Skeletal muscle satellite cell (primary cell): ENCODE data around the gene EPS8.

Experiments
- H3K27me3 ChIP-seq: 2 replicates; pipeline ENCODE4 v1.7.0; 2013; ENCODE audit warnings: low read length; ENCODE audit not compliant: control insufficient read depth, insufficient read depth
- H3K36me3 ChIP-seq: 2 replicates; pipeline ENCODE4 v1.7.0; 2013; ENCODE audit warnings: mild to moderate bottlenecking, control low read depth, low read length; ENCODE audit not compliant: insufficient read depth
- H3K4me1 ChIP-seq: 2 replicates; pipeline ENCODE4 v1.7.0; 2013; ENCODE audit warnings: low read length; ENCODE audit not compliant: control insufficient read depth, insufficient read depth
- H3K4me2 ChIP-seq: 2 replicates; pipeline ENCODE4 v1.7.0; 2013; ENCODE audit warnings: mild to moderate bottlenecking, low read length
- H3K4me3 ChIP-seq: 2 replicates; pipeline ENCODE4 v1.7.0; 2013; ENCODE audit warnings: low read length
- H3K9ac ChIP-seq: 2 replicates; pipeline ENCODE4 v1.7.0; 2013; ENCODE audit warnings: mild to moderate bottlenecking, low read depth, low read length, moderate library complexity
- H3K9me3 ChIP-seq: replicated peaks from 2 replicates; pipeline ENCODE4 v1.7.0; 2013; ENCODE audit warnings: mild to moderate bottlenecking, control low read depth, low read length

The EPS8 gene

GRCh38 chr12:15701206-15701605 lies 88.0 kb downstream of the EPS8 start:
- H3K4me3 ChIP-seq, result peak overlapping the region; percentile 32

GRCh38 chr12:15700595-15700994 lies 88.6 kb downstream of the EPS8 start:
- H3K27me3 ChIP-seq, result no peaks in the 10 kb centered on the region
- peaks cover 74% of the 10 kb centered on the region for H3K4me1 ChIP-seq
- H3K9me3 ChIP-seq, result no peaks in the 10 kb centered on the region
- H3K4me3 ChIP-seq, result peak overlapping the region; percentile 20
- peak overlapping the region; percentile 71 for H3K4me2 ChIP-seq
- peaks cover 31% of the 10 kb centered on the region for H3K36me3 ChIP-seq
- peak overlapping the region; percentile 75 for H3K9ac ChIP-seq

More at GRCh38 chr12:15701206-15701605, 88.0 kb downstream of the EPS8 start:
- Histone ChIP-seq H3K4me2 (peak overlapping the region; percentile 71), H3K9me3 (no peaks in the 10 kb centered on the region), H3K4me1 (peaks cover 80% of the 10 kb centered on the region), H3K9ac (peak overlapping the region; percentile 75), H3K36me3 (peaks cover 31% of the 10 kb centered on the region), H3K27me3 (no peaks in the 10 kb centered on the region)

DNA sequence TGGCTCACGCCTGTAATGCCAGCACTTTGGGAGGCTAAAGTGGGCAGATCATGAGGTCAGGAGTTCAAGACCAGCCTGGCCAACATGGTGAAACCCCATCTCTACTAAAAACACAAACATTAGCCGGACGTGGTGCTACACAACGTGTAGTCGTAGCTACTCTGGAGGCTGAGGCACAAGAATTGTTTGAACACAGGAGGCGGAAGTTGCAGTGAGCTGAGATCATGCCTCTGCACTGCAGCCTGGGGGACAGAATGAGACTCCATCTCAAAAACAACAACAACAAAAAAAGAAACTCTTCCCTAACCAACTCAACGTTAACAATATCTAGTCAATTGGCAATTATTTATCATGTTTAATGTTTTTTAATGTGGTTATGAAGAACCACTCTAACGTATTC lies 89.3 kb downstream of the EPS8 start:
- Histone ChIP-seq H3K4me1 (peaks cover 67% of the 10 kb centered on the region), H3K4me2 (peak overlapping the region; percentile 37), H3K9me3 (no peaks in the 10 kb centered on the region), H3K36me3 (peaks cover 29% of the 10 kb centered on the region), H3K9ac (peak overlapping the region; percentile 69), H3K4me3 (peak overlapping the region; percentile 20), H3K27me3 (no peaks in the 10 kb centered on the region)

DNA sequence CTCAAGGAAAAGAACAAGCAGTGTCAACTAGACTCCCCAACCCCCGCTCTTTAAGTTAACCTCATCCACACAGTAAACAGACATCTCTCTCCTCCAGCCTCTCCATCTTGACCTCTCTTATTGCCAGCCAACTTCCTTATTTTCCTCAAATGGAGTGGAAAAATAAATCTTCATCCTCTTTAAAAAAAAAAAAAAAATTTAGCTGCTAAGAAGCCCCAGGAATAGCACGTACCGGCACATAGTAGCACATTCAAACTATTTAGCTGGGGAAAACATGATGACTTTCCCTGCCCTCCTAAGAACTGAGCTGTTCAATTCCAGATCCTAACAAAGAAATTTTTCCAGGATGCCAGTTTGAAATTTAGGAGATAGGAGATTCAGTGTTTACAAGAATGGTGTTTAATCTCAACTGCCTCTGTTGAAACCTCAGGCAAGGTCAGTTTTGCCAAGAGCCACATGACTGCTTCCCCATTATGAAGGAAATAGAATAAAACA lies 90.8 kb downstream of the EPS8 start:
- H3K4me2 ChIP-seq, result no peak overlapping the region
- H3K9ac ChIP-seq, result peak overlapping the region; percentile 3
- H3K27me3 ChIP-seq, result no peaks in the 10 kb centered on the region
- peaks cover 16% of the 10 kb centered on the region for H3K36me3 ChIP-seq
- no peaks in the 10 kb centered on the region for H3K9me3 ChIP-seq
- no peak overlapping the region for H3K4me3 ChIP-seq
- peaks cover 63% of the 10 kb centered on the region for H3K4me1 ChIP-seq

DNA sequence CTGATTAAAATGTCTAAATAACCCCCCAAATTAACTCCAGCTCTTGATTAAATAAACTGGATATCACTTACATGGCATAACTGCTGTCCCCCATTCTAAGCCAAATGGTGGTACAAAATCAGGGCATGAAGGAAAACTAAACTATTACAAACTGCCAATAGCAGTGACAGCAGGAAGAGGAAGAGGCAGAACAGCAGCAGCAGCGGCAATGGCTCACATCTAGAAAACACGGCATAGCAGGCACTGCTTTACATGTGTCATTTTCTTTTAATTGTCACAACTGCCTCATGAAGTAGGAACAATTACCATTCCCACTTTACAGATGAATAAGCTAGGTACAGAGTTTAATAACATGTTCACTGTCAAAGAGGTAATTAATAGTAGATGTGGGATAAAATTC lies 92.0 kb downstream of the EPS8 start:
- Histone ChIP-seq H3K9me3 (no peaks in the 10 kb centered on the region), H3K36me3 (peaks cover 18% of the 10 kb centered on the region), H3K9ac (no peak overlapping the region), H3K4me3 (no peak overlapping the region), H3K4me2 (no peak overlapping the region), H3K27me3 (no peaks in the 10 kb centered on the region), H3K4me1 (peaks cover 65% of the 10 kb centered on the region)

GRCh38 chr12:15693228-15693911 lies 95.8 kb downstream of the EPS8 start:
- H3K9ac ChIP-seq, result peak overlapping the region; percentile 37
- H3K36me3 ChIP-seq, result peaks cover 10% of the 10 kb centered on the region
- H3K4me1 ChIP-seq, result peaks cover 63% of the 10 kb centered on the region
- H3K4me2 ChIP-seq, result peak overlapping the region; percentile 41
- H3K4me3 ChIP-seq, result no peak overlapping the region
- no peaks in the 10 kb centered on the region for H3K27me3 ChIP-seq
- H3K9me3 ChIP-seq, result no peaks in the 10 kb centered on the region

- H3K4me1 ChIP-seq, result peaks cover 72% of the 10 kb centered on the region
- no peaks in the 10 kb centered on the region for H3K9me3 ChIP-seq
- no peak overlapping the region for H3K4me3 ChIP-seq
- H3K36me3 ChIP-seq, result peaks cover 11% of the 10 kb centered on the region
- H3K9ac ChIP-seq, result no peak overlapping the region
- no peaks in the 10 kb centered on the region for H3K27me3 ChIP-seq
- no peak overlapping the region for H3K4me2 ChIP-seq
These were observed 97.8 kb downstream of the EPS8 start for GRCh38 chr12:15691388-15691787.

GRCh38 chr12:15690320-15690719 lies 98.9 kb downstream of the EPS8 start:
- Histone ChIP-seq H3K9ac (no peak overlapping the region), H3K4me2 (no peak overlapping the region), H3K4me3 (no peak overlapping the region), H3K4me1 (peaks cover 82% of the 10 kb centered on the region), H3K27me3 (no peaks in the 10 kb centered on the region), H3K9me3 (no peaks in the 10 kb centered on the region), H3K36me3 (peaks cover 11% of the 10 kb centered on the region)

- no peaks in the 10 kb centered on the region for H3K9me3 ChIP-seq
- no peak overlapping the region for H3K9ac ChIP-seq
- H3K36me3 ChIP-seq, result peaks cover 17% of the 10 kb centered on the region
- no peak overlapping the region for H3K4me2 ChIP-seq
- H3K4me1 ChIP-seq, result peaks cover 88% of the 10 kb centered on the region
- H3K27me3 ChIP-seq, result no peaks in the 10 kb centered on the region
- no peak overlapping the region for H3K4me3 ChIP-seq
These were observed 99.4 kb downstream of the EPS8 start for GRCh38 chr12:15689751-15690191.

GRCh38 chr12:15688838-15689625 lies 100.2 kb downstream of the EPS8 start:
- Histone ChIP-seq H3K9me3 (no peaks in the 10 kb centered on the region), H3K9ac (peak overlapping the region; percentile 9), H3K27me3 (no peaks in the 10 kb centered on the region), H3K36me3 (peaks cover 19% of the 10 kb centered on the region), H3K4me2 (peak overlapping the region; percentile 16), H3K4me1 (peaks cover 95% of the 10 kb centered on the region), H3K4me3 (no peak overlapping the region)

DNA sequence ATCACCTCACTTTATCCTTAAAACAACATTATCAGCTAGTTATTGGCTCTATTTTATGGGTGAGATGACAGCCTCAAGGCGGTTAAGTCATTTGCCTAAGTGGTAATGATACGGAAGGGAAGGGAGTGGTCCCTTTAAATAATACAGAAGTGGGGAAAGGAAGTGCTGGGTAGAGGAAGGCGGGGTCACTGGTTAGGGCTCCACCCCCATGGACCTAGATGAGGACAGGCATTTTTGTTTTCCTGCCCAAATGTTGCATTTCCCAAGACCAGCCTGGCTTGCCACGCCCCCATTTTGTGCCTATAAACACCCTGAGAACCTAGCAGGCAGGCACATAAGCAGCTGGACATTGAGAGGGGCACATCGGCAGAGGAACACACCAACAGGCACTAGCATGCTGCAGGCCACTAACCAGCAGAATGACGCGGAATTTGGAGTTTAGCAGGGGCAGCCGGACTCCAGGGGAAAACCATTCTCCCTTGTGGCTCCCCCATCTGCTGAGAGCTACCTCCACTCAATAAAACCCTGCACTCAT lies 100.9 kb downstream of the EPS8 start:
- Histone ChIP-seq H3K4me1 (peaks cover 97% of the 10 kb centered on the region), H3K9ac (no peak overlapping the region), H3K4me3 (peak overlapping the region; percentile 13), H3K4me2 (peak overlapping the region; percentile 16), H3K36me3 (peaks cover 19% of the 10 kb centered on the region), H3K9me3 (no peaks in the 10 kb centered on the region), H3K27me3 (no peaks in the 10 kb centered on the region)
